ENCODE results near the gene CCDC40. TPM values are rescaled to one million over a fixed set of nuclear protein-coding genes. Genes with fewer than 3 reads are reported as not detected.

CCDC40 gene
- total RNA-seq, 1 experiment from 2014 or later, result 7.5 TPM

GRCh38 chr17:80065478-80066170, 29.2 kb downstream of the CCDC40 start:
- H3K4me1 ChIP-seq (ENCODE audit: insufficient read depth, low read length), result peaks cover 15% of the 10 kb centered on the region; the same call in 1 of the 2 replicates
- intact Hi-C loops (cut with micrococcal nuclease), result no loop called here
- H4K20me1 ChIP-seq (ENCODE audit: low read length), result no peaks in the 10 kb centered on the region
- no peaks in the 10 kb centered on the region for H3K36me3 ChIP-seq (ENCODE audit: low read depth, low read length)
- H3K79me2 ChIP-seq (ENCODE audit: low read length), result no peaks in the 10 kb centered on the region
- no peak overlapping the region for H3K4me2 ChIP-seq (ENCODE audit: low read length)
- no peak overlapping the region for H3K9ac ChIP-seq (ENCODE audit: low read length)
- no peak overlapping the region for H3K27ac ChIP-seq (ENCODE audit: low read length)
- ChIA-PET CTCF (no interaction called here), POLR2A (ENCODE audit: unreplicated experiment) (no interaction called here)
- DNase-seq (no peak), ATAC-seq (no peak)
- no peaks in the 10 kb centered on the region for H3F3A ChIP-seq (ENCODE audit: low read length, unreplicated experiment)
- H3K9me2 ChIP-seq (replicated peaks; ENCODE audit: low read length), result no peaks in the 10 kb centered on the region
- BruUV-seq (replicated peaks), result no TSS peak
- H3K4me3 ChIP-seq (ENCODE audit: low read length), result no peak overlapping the region
- H3K9me3 ChIP-seq (ENCODE audit: low read length), result no peaks in the 10 kb centered on the region
- no peak for TF ChIP-seq EZH2 (IDR thresholded peaks at IDR 0.05; ENCODE audit: low read length, unreplicated experiment)
- TF ChIP-seq CTCF (conservative IDR thresholded peaks at IDR 0.05; ENCODE audit: low read depth, low read length), result no peak
- TF ChIP-seq EZH2phosphoT487 (IDR thresholded peaks at IDR 0.05; ENCODE audit: borderline replicate concordance, low read length), result no peak
- no peaks in the 10 kb centered on the region for H3K27me3 ChIP-seq (ENCODE audit: low read length)
- H2AFZ ChIP-seq (ENCODE audit: low read length), result no peak overlapping the region

- TF ChIP-seq EZH2phosphoT487 (IDR thresholded peaks at IDR 0.05; ENCODE audit: borderline replicate concordance, low read length), result no peak
- TF ChIP-seq CTCF (conservative IDR thresholded peaks at IDR 0.05; ENCODE audit: low read depth, low read length), result no peak
- no peak for TF ChIP-seq EZH2 (IDR thresholded peaks at IDR 0.05; ENCODE audit: low read length, unreplicated experiment)
- ATAC-seq, result no peak
- DNase-seq, result peak; percentile 61
- Histone ChIP-seq H3K27ac (ENCODE audit: low read length) (no peak overlapping the region), H3K36me3 (ENCODE audit: low read depth, low read length) (no peaks in the 10 kb centered on the region), H3K9ac (ENCODE audit: low read length) (no peak overlapping the region), H3K4me1 (ENCODE audit: insufficient read depth, low read length) (peaks cover 22% of the 10 kb centered on the region; the same call in 1 of the 2 replicates), H3K9me2 (replicated peaks; ENCODE audit: low read length) (no peaks in the 10 kb centered on the region), H3K79me2 (ENCODE audit: low read length) (no peaks in the 10 kb centered on the region), H3K27me3 (ENCODE audit: low read length) (no peaks in the 10 kb centered on the region), H3K4me2 (ENCODE audit: low read length) (peak overlapping the region; percentile 32; the same call in 1 of the 2 replicates), H3F3A (ENCODE audit: low read length, unreplicated experiment) (no peaks in the 10 kb centered on the region), H4K20me1 (ENCODE audit: low read length) (no peaks in the 10 kb centered on the region), H3K4me3 (ENCODE audit: low read length) (no peak overlapping the region), H2AFZ (ENCODE audit: low read length) (0 out of 2 replicates have a peak overlapping the region, but pooled peaks have one; percentile 20), H3K9me3 (ENCODE audit: low read length) (no peaks in the 10 kb centered on the region)
- intact Hi-C loops (cut with micrococcal nuclease), result no loop called here
- ChIA-PET CTCF (no interaction called here), POLR2A (ENCODE audit: unreplicated experiment) (no interaction called here)
- no TSS peak for BruUV-seq (replicated peaks)
These were observed 31.0 kb downstream of the CCDC40 start for GRCh38 chr17:80067393-80067986.
